GM18502 (cell line): ENCODE results near the gene APP.
"Not testable (repeated sequence)": the region's sequence is repeated elsewhere in the genome, so short reads cannot be mapped to it uniquely, and the experiment has no call there.

Source experiments
- ATAC-seq: cut with Tn5 transposase; IDR thresholded peaks from one replicate; pipeline ENCODE4 v1.9.1; 2021; ENCODE audit warnings: mild to moderate bottlenecking; ENCODE audit not compliant: unreplicated experiment, poor library complexity

The APP gene

GRCh38 chr21:26165331-26165730 is 5.2 kb downstream of the APP start:
- no peak for ATAC-seq

DNA sequence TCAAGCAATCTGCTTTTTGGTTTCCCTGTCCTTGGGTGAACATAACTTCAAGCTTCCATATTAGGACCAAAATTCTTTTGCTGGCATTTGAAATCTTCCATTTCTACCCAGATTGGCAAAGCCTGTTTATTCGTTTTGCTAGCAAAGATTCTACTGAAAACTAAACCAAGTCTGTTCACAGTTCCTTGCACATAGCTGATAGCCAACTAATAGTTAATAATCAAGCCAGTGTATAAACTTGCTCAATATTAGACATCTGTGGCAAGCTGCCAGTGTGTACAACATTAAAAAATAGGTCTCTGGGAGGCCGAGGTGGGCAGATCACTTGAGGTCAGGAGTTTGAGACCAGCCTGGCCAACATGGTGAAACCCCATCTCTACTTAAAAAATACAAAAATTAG is 6.3 kb downstream of the APP start:
- no peak for ATAC-seq

GRCh38 chr21:26162081-26162480 is 8.5 kb downstream of the APP start:
- no peak for ATAC-seq

DNA sequence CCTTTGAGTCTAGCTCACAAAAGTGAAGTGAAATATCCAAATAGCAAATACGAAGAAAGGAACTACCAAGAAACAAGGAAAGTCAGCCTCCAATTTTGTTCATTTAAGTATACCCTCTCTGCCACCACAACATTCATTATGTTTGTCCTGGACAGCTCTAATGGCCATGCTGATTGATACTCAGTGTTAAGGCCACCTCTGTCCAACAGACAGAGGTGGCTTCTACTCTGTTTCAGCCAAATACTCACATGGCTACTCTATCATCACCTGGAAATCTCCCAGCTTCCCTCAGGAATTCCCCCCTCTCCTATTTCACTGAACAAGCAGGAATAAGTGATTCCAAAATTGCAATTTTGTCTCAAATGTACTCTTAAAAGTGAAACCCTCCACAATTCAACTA is 10.7 kb downstream of the APP start:
- ATAC-seq, result no peak

GRCh38 chr21:26157801-26158200 is 12.8 kb downstream of the APP start:
- ATAC-seq, result no peak

DNA sequence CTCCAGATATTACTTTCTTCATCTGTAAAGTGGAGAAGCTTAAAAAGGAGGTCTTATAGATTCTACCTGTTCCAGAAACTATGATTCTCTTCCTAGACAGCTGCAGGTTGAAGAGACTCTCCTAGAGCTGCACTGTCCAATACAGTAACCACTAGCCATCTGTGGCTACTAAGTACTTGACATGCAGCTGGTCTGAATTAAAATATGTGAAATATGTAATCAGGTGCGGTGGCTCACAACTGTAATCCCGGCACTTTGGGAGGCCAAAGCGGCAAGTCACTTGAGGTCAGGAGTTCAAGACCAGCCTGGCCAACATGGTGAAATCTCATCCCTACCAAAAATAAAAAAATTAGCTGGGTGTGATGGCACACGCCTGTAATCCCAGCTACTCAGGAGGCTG is 15.8 kb downstream of the APP start:
- ATAC-seq, result no peak

DNA sequence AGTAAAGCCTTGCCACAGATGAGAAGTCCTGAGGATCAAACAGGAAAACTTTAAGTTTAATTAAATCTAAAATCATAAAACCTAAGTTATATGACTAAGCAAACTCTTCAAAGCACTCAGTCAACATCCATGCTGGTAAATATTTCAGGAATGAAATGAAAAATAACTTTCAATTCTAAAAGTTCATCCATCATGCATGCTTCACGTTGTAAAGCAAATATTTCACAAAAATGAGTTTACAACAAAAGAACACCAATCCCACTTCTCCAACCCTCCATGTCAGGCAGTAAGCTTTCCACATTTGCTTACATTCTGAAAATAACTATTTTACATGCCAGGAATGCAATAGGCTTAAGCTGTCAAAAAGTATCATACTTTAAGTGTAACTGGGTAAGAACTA is 16.8 kb downstream of the APP start:
- no peak for ATAC-seq

DNA sequence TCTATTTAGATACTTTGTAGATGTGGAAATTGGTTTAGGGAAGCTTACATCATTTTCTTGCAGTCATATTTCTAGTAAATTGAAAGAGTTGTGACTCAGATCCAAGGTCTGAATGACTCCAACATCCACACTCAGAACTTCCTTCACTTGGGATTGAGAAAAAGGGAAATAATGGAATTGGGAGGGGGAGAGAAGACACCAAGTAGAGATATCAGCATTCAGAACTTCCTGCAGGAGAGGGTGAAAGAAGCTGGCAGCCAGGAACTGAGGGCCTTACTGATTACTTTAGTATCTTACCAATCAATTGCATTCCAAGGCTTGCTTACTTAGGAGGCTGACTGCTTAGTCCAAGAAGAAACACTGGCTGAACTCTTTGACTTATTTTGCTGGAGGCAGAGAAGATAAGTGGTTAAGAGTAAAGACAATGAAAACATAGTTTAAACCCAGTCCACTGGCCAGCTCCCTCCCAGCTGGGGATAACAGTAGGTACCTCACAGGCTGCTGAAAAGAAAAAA is 21.7 kb downstream of the APP start:
- no peak for ATAC-seq

DNA sequence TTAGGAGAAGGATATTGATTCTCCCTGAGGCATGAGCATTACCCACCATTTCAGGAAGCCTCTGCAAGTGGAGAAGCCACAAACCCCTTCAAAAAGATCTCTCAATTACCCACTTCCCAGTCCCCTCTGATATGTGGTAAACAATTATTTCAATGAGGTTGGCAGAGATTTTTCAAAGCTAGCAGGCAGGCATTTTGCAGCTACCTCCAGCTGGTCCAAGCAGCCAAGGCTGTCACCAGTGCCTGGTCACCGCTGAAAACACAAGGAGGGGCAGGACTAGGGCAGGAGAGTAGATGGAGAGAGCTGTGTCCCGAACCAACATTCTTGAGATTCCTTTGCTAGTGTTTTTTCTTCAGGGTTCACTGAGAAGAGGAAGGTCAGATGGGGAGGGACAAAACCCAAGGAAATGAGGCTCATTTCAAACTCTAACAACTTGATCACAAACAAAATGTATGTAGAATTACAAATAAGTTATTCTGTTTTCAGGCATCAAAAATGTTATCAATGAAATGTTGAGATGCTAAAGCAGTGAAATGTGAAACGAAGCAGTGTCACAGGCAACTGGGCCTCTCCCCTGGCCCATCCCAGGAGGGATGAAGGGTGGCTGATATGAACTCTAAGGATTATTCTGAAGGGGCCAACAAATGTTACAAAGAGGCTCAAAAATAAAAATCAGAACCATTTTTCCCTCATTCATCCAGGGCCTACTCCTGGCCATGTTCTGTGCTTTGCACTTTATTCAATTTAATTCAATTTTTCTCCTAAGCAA is 22.3 kb downstream of the APP start:
- no peak for ATAC-seq

GRCh38 chr21:26147535-26147934 is 23.0 kb downstream of the APP start:
- ATAC-seq, result no peak

DNA sequence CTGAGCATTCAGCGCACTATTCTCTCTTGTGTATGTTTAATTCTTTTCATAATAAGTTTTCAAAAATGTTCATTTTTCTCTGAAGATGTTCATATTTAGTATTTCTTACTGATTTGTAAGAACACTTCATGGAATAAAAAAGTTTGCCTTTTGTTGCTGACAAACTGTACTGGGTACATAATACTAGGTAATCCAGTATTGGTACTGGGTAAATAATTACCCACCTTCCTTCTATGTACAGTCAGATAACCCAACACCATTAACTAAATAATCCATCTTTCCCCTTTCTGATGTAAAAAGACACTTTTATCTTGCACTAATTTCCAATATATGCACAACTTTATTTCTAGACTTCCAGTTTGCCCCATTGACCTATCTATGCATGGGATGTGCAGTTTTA is 23.9 kb downstream of the APP start:
- ATAC-seq, result no peak

GRCh38 chr21:26144031-26144430 is 26.5 kb downstream of the APP start:
- ATAC-seq, result no peak

DNA sequence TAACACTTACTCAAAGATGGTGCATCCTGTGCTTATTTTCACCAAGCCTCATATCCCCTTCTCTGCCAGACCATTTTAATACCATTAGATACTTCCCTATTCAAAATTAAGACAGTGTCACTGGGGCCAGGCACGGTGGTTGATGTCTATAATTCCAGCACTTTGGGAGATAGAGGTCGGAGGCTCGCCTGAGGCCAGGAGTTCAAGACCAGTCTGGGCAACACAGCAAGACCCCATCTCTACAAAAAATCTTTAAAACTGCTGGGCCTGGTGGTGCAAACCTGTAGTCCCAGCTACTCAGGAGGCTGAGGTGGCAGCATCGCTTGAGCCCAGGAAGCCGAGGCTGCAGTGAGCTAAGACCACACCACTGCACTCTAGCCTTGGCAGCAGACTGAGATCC is 28.2 kb downstream of the APP start:
- no peak for ATAC-seq

GRCh38 chr21:26140926-26141325 is 29.6 kb downstream of the APP start:
- no peak for ATAC-seq

DNA sequence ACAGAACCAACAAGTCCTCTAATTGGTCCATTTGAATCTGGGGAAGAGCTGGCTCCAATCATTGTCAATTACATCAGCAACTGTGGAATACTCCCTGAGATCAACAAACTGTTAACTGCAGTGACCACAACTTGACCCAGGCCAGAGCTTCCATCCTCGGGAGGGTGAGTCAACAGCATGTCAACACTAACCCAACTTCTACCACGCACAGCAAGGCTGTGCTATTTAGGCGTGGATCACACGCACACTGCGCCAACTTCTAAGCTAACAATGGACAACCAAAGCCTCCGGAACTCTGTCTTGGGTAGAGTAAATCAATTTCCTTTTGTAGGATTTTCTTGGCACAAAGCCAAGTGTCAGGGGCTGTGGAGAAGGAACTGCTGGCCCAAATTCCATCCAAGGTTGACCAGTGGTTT is 30.4 kb downstream of the APP start:
- no peak for ATAC-seq

GRCh38 chr21:26138615-26139257 is 31.8 kb downstream of the APP start:
- no peak for ATAC-seq

DNA sequence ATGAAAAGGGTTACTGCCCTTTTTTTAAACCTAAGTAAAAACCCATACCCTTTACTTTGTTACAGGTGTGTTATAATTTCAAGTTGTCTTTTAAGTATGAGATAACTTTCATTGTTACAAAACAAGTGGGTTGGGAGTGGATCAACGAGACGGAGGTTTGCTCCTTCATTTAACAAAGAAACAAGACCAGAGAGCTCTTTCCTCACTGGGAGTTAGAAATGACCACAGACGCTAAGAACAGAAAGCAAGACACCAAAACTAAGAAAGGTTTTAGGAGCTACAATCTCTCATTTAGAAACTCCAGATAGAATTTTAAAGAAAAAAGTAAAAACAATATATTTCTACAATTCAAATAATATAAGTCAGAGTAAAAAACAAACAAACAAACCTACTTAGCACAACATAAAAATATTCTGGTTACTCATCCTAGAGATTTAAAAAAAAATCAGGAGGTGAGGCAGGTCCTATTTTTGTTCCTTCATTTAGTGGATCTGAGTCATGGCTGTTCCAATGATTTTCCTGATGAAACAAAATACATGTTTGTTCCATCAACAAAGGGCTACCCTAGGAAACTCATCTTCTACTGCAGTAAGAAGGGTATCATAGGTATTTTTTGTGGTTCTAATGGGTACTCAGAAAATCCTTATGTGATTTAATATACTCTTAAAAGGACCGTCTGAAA is 33.0 kb downstream of the APP start:
- peak; percentile 42 for ATAC-seq

GRCh38 chr21:26136671-26137070 is 33.9 kb downstream of the APP start:
- ATAC-seq, result peak; percentile 98

DNA sequence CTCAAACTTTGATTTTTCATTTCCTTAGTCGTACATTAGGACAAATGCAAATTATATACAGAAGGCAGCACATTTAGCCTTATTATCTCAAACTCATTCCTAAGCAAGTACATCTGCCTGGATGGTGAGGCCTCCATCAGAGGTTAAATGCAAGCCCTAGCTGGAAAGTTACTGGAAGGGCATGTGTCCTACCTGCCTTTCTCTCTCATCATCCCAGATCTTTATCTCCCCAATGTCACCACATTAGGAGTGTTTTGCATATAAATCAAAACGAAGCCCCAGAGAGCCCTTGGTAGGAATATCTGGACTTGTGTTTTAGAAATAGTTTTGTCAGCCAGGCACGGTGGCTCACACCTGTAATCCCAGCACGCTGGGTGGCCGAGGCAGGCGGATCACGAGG is 35.0 kb downstream of the APP start:
- ATAC-seq, result no peak

DNA sequence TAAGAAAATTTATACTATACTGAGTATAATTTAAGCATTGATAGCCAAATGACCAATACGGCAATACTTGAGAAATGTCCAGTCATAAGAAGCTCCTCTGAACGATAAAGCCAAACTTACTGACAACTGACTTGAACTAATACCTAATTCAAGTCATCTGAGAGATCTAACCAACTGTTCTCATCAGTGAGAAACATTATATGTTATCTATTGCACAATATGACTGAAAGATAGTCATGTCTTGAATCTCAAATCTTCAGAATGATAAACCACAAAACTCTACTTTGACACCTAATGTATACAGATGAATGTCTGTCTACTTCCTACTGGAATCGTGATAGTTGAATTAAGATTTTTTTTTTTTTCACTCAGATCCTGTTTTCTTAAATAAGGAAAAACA is 39.0 kb downstream of the APP start:
- ATAC-seq, result no peak

DNA sequence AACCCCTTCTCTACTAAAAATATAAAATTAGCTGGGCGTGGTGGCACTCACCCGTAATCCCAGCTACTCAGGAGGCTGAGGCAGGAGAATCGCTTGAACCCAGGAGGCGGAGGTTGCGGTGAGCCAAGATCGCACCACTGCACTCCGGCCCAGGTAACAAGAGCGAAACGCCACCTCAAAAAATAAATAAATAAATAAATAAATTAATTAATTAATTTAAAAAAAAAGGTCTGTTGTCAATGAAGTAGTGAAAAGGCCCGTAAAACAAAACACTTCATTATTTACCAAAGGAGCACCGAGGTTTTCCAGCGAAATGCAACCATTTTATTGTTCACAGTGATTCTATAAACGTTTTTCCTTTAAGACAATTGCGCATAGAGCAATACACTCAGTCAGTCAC is 39.5 kb downstream of the APP start:
- not testable (repeated sequence) for ATAC-seq
